ENCODE results near the gene CPTP. TPM values are rescaled to one million over a fixed set of nuclear protein-coding genes. Genes with fewer than 3 reads are reported as not detected.

Gene CPTP
- total and polyA plus RNA-seq, 2 donors (not counting 1 experiment from before 2014, with no cell fraction given) = 17.1 to 18.8 TPM

- DNase-seq (no peak), ATAC-seq (ENCODE audit: low read depth) (no peak)
- H3K9me3 ChIP-seq (ENCODE audit: control extremely low read depth in 1 of 3, control insufficient read depth in 2 of 3, insufficient read depth in 1 of 3, low read length in 2 of 3) = no peaks in the 10 kb centered on the region
- no peak overlapping the region for H3K27ac ChIP-seq (ENCODE audit: low read length in 2 of 2)
- TF ChIP-seq CTCF (IDR thresholded peaks at IDR 0.05) = no peak
- no peak for TF ChIP-seq EZH2 (IDR thresholded peaks at IDR 0.05; ENCODE audit: borderline replicate concordance, insufficient read depth, low read depth, low read length, poor library complexity, severe bottlenecking)
- H3K36me3 ChIP-seq (replicated peaks in 1 of 2; ENCODE audit: control extremely low read depth in 1 of 2, control insufficient read depth in 1 of 2, extremely low read depth in 1 of 2, insufficient read depth in 2 of 2, low read length in 1 of 2) = no peaks in the 10 kb centered on the region
- CTCF ChIA-PET = interaction anchor here (0.7 to 1.8 kb wide), 3 partner anchors 9 to 161 kb away, joined by 3 read pairs; no protein-coding TSS in a partner anchor
- intact Hi-C loops (cut with micrococcal nuclease) = no loop called here
- no peaks in the 10 kb centered on the region for H3K27me3 Mint-ChIP-seq
- H3K9ac ChIP-seq (ENCODE audit: low read length) = no peak overlapping the region
- no peaks in the 10 kb centered on the region for H3K9me3 Mint-ChIP-seq (ENCODE audit: insufficient read depth)
- H3K4me1 Mint-ChIP-seq = peaks cover 3% of the 10 kb centered on the region
- 92% methylated on average over 13 of the region's 14 CpGs for WGBS (ENCODE audit: insufficient coverage)
- no peak overlapping the region for H2AFZ ChIP-seq (ENCODE audit: insufficient read depth, low read depth, low read length, poor library complexity, severe bottlenecking)
- no peak overlapping the region for H3K27ac Mint-ChIP-seq
- no peak overlapping the region for H3K4me3 Mint-ChIP-seq
- POLR2A ChIA-PET = no interaction called here
- no peaks in the 10 kb centered on the region for H3K79me2 ChIP-seq (ENCODE audit: control insufficient read depth, insufficient read depth, low read length)
- no peaks in the 10 kb centered on the region for H4K20me1 ChIP-seq (ENCODE audit: control insufficient read depth, insufficient read depth, low read length, poor library complexity, severe bottlenecking)
- H3K4me2 ChIP-seq (replicated peaks; ENCODE audit: low read depth, low read length, poor library complexity, severe bottlenecking) = no peak overlapping the region
- H3K4me3 ChIP-seq (ENCODE audit: control extremely low read depth in 1 of 5, extremely low read depth in 1 of 5, insufficient read depth in 1 of 5, low read depth in 2 of 5, low read length in 4 of 5) = no peak overlapping the region
- H3K27me3 ChIP-seq (replicated peaks in 1 of 4; ENCODE audit: control extremely low read depth in 1 of 4, control insufficient read depth in 3 of 4, insufficient read depth in 4 of 4, low read length in 3 of 4) = no peaks in the 10 kb centered on the region
- peaks cover 0 to 3% of the 10 kb centered on the region in 2 donors for H3K4me1 ChIP-seq (ENCODE audit: control insufficient read depth in 2 of 2, insufficient read depth in 2 of 2, low read length in 2 of 2)
Measured at GRCh38 chr1:1282998-1283397, 41.6 kb upstream of the CPTP start.

DNA sequence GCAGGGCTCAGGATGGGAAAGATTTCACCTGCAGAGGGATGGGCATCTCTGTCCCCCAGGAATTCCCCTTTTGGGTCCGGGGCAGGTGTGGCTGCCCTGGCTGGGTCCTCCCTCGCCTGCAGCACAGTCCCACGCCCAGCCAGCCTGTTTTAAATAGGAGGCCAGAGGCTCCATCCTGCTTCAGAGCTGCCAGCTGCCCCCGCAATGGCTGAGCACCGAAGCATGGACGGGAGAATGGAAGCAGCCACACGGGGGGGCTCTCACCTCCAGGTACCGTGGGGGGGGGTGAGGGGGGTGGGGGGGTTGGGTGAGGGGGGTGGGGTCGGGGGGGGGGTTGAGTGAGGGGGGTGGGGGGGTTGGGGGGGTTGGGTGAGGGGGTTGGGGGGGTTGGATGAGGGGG, 40.8 kb upstream of the CPTP start:
- no peak for DNase-seq
- Histone ChIP-seq H4K20me1 (ENCODE audit: control insufficient read depth, insufficient read depth, low read length, poor library complexity, severe bottlenecking) (no peaks in the 10 kb centered on the region), H3K27ac (ENCODE audit: low read length in 2 of 2) (no peak overlapping the region), H3K4me3 (ENCODE audit: control extremely low read depth in 1 of 5, extremely low read depth in 1 of 5, insufficient read depth in 1 of 5, low read depth in 2 of 5, low read length in 4 of 5) (no peak overlapping the region), H3K27me3 (replicated peaks in 1 of 4; ENCODE audit: control extremely low read depth in 1 of 4, control insufficient read depth in 3 of 4, insufficient read depth in 4 of 4, low read length in 3 of 4) (no peaks in the 10 kb centered on the region), H2AFZ (ENCODE audit: insufficient read depth, low read depth, low read length, poor library complexity, severe bottlenecking) (no peak overlapping the region), H3K4me1 (ENCODE audit: control insufficient read depth in 2 of 2, insufficient read depth in 2 of 2, low read length in 2 of 2) (peaks cover 0 to 3% of the 10 kb centered on the region in 2 donors), H3K9me3 (ENCODE audit: control extremely low read depth in 1 of 3, control insufficient read depth in 2 of 3, insufficient read depth in 1 of 3, low read length in 2 of 3) (no peaks in the 10 kb centered on the region), H3K79me2 (ENCODE audit: control insufficient read depth, insufficient read depth, low read length) (no peaks in the 10 kb centered on the region), H3K36me3 (replicated peaks in 1 of 2; ENCODE audit: control extremely low read depth in 1 of 2, control insufficient read depth in 1 of 2, extremely low read depth in 1 of 2, insufficient read depth in 2 of 2, low read length in 1 of 2) (no peaks in the 10 kb centered on the region), H3K4me2 (replicated peaks; ENCODE audit: low read depth, low read length, poor library complexity, severe bottlenecking) (no peak overlapping the region), H3K9ac (ENCODE audit: low read length) (no peak overlapping the region)
- TF ChIP-seq EZH2 (IDR thresholded peaks at IDR 0.05; ENCODE audit: borderline replicate concordance, insufficient read depth, low read depth, low read length, poor library complexity, severe bottlenecking) = no peak
- no peak for TF ChIP-seq CTCF (IDR thresholded peaks at IDR 0.05)
- Mint-ChIP-seq H3K27me3 (no peaks in the 10 kb centered on the region), H3K4me1 (peaks cover 3% of the 10 kb centered on the region), H3K4me3 (no peak overlapping the region), H3K9me3 (ENCODE audit: insufficient read depth) (no peaks in the 10 kb centered on the region), H3K27ac (no peak overlapping the region)
- POLR2A ChIA-PET = no interaction called here
- intact Hi-C loops (cut with micrococcal nuclease) = no loop called here
- CTCF ChIA-PET = interaction anchor here (1.8 kb wide), 1 partner anchor 8 kb away, joined by 3 read pairs; no protein-coding TSS in a partner anchor
- ATAC-seq (ENCODE audit: low read depth) = no peak
- 10% methylated on average over 3 of the region's 9 CpGs for WGBS (ENCODE audit: insufficient coverage)
